Heart left ventricle (tissue), 16 donors: ENCODE results near the gene LRRC14B. TPM values are rescaled to one million over a fixed set of nuclear protein-coding genes. Genes with fewer than 3 reads are reported as not detected.

Experiments used
- ATAC-seq, 4 donors: fragments of 200-7000 bp; cut with Tn5 transposase; one replicate each; pipeline ENCODE4 v1.9.1; 2020 to 2022; ENCODE audit warnings: moderate library complexity in 4 of 4, mild to moderate bottlenecking in 3 of 4, moderate number of reproducible peaks in 1 of 4
- DNase-seq, 5 donors: peaks; one replicate each; pipeline ENCODE4 v3.0.0-alpha.2; 2020
- H3K27ac ChIP-seq, 12 donors: fragments of 200-600 bp; sonication (generic) in 4 of 12; one replicate each; pipeline versions ENCODE4 v1.5.0 to v1.8.0; 2016 to 2022; ENCODE audit warnings: mild to moderate bottlenecking in 2 of 12
- H3K27me3 ChIP-seq, 9 donors: fragments of 200-600 bp; sonication (generic) in 2 of 9; one replicate each; pipeline versions ENCODE4 v1.5.1 to v1.8.0; 2016 to 2022; ENCODE audit warnings: mild to moderate bottlenecking in 3 of 9
- H3K36me3 ChIP-seq, 9 donors: fragments of 200-600 bp; sonication (generic) in 2 of 9; one replicate each; pipeline versions ENCODE4 v1.5.0 to v1.8.0; 2018 to 2022; ENCODE audit warnings: mild to moderate bottlenecking in 2 of 9
- H3K4me1 ChIP-seq, 12 donors: fragments of 200-600 bp; sonication (generic) in 4 of 12; one replicate each; pipeline versions ENCODE4 v1.5.0 to v1.8.0; 2016 to 2022; ENCODE audit warnings: mild to moderate bottlenecking in 3 of 12
- H3K4me3 ChIP-seq, 12 donors: fragments of 200-600 bp; sonication (generic) in 4 of 12; one replicate each; pipeline versions ENCODE4 v1.5.0 to v1.8.0; 2017 to 2022; ENCODE audit warnings: mild to moderate bottlenecking in 9 of 12, moderate library complexity in 4 of 12
- H3K9me3 ChIP-seq, 12 donors: fragments of 200-600 bp; sonication (generic) in 4 of 12; one replicate each; pipeline versions ENCODE4 v1.5.0 to v1.8.0; 2016 to 2022; ENCODE audit warnings: mild to moderate bottlenecking in 1 of 12
- CTCF ChIP-seq, 12 donors: fragments of 200-600 bp; sonication (generic) in 4 of 12; IDR thresholded peaks; one replicate each; pipeline versions ENCODE4 v1.5.0 to v1.8.0; 2018 to 2022; ENCODE audit warnings: antibody characterized with exemption in 12 of 12, mild to moderate bottlenecking in 5 of 12
- POLR2A ChIP-seq, 2 donors: fragments of 450-650 bp; IDR thresholded peaks; one replicate each; pipeline ENCODE4 v1.6.1; 2017; ENCODE audit warnings: antibody characterized with exemption in 2 of 2, mild to moderate bottlenecking in 2 of 2, moderate library complexity in 2 of 2
- WGBS, 4 donors: extraction: QIAGEN DNeasy Blood & Tissue Kit in 2 of 4; methylation state at CpG; one replicate each; pipeline versions ENCODE4 v1.1.5 to v1.1.7; 2013 to 2018; 5-methylcytosine and 5-hydroxymethylcytosine counted together
- intact Hi-C, 10 donors: fragments of 100-400 bp; cut with DNase I; formaldehyde crosslinking; loops; one replicate each; pipeline versions ENCODE4 v1.11.1 to v1.14.2; 2022
- polyA plus RNA-seq, 2 donors: library from polyadenylated mRNA; stranded (reverse); fragments of 200-250 nt; gene quantifications; one replicate each; pipeline ENCODE4 v1.2.3, GENCODE V29; 2013
- total RNA-seq, 9 donors: library from RNA; depleted of rRNA in 2 of 9; stranded (reverse); fragments of >200 nt in 2 of 9; fragmentation: NEBNext Ultra II Directional in 3 of 9; extraction: Animal tissue kit (Norgen Biotek cat#: 25700) in 3 of 9; gene quantifications; one replicate each; pipeline versions ENCODE4 v1.1.0 to v1.2.4, GENCODE V29; 2016 to 2023
- donor health status: ischemic (EF 13 %, LVEDD 7.1; RV severe dilation, severe dysfunction).
- donor health status: healthy with polysubstance abuse.
- donor health status: DM: no; HTN: yes; CAD: no.
- donor health status: DM: no; HTN: no; CAD: no.
- donor health status: ischemic (EF 25% LVEDD 6.9; RV normal size, moderate dysfunction).
- donor health status: ischemic (EF 25% LVEDD 5.7; RV mildly dilated, moderate dysfunction).
- donor health status: healthy.
- donor health status: DM: yes; HTN: yes; CAD: no.
- donor health status: ischemic (EF 35%, LVEDD 5.7; RV mildly dilated, moderate dysfunction).
- donor health status: nonischemic (EF 11% LVEDD 7.7; RV severe dilation, severe dysfunction).
- donor health status: DM: yes; HTN: yes; CAD: no.
- donor health status: PGD.
- donor health status: ischemic (EF 29% LVEDD 5.4; RV normal size, mild dysfunction).
- donor health status: nonischemic (EF 23%, LVEDD 6.1; RV moderate dilation, normal function).

LRRC14B gene
- total and polyA plus RNA-seq, 11 donors, result 6.1 to 133 (median 40.3) TPM

GRCh38 chr5:184471-184870, 6.8 kb upstream of the LRRC14B start:
- Histone ChIP-seq H3K4me1 (peaks cover 0 to 21% (median 13%) of the 10 kb centered on the region in 12 donors), H3K27ac (no peak overlapping the region), H3K27me3 (no peaks in the 10 kb centered on the region), H3K4me3 (no peak overlapping the region), H3K36me3 (no peaks in the 10 kb centered on the region), H3K9me3 (no peaks in the 10 kb centered on the region)
- ATAC-seq (no peak), DNase-seq (peak in 1 of 5 donors; percentile 1)
- intact Hi-C loops, result loop anchor here in 1 of 10 donors (5.0 kb wide), 1 partner anchor 128 kb away; no protein-coding TSS in a partner anchor
- 77 to 87% (median 84%) methylated on average over 7 of the region's 7 CpGs for WGBS, 4 donors
- TF ChIP-seq CTCF (IDR thresholded peaks at IDR 0.05) (no peak), POLR2A (IDR thresholded peaks at IDR 0.05) (no peak)

GRCh38 chr5:185095-186070, 5.9 kb upstream of the LRRC14B start:
- intact Hi-C loops, result no loop called here
- ATAC-seq, result no peak
- DNase-seq, result peak in 2 of 5 donors; percentile 20 to 21

GRCh38 chr5:186091-187041, 4.9 kb upstream of the LRRC14B start:
- Histone ChIP-seq H3K4me3 (no peak overlapping the region), H3K27me3 (peaks cover 0 to 4% (median 0%) of the 10 kb centered on the region in 9 donors), H3K27ac (no peak overlapping the region), H3K9me3 (no peaks in the 10 kb centered on the region), H3K4me1 (peaks cover 0 to 36% (median 17%) of the 10 kb centered on the region in 12 donors), H3K36me3 (no peaks in the 10 kb centered on the region)
- no peak for TF ChIP-seq CTCF (IDR thresholded peaks at IDR 0.05)
- peak in 2 of 5 donors; percentile 22 to 25 for DNase-seq
- intact Hi-C loops, result no loop called here
- no peak for ATAC-seq
- 74 to 87% (median 82%) methylated on average over 20 to 28 of the region's 28 CpGs for WGBS, 4 donors

More at GRCh38 chr5:185095-186070, 5.9 kb upstream of the LRRC14B start:
- whole genome bisulfite sequencing, 4 donors, result 80 to 89% (median 82%) methylated on average over 19 to 21 of the region's 21 CpGs
- Histone ChIP-seq H3K9me3 (no peaks in the 10 kb centered on the region), H3K4me3 (no peak overlapping the region), H3K27ac (peak overlapping the region in 1 of 12 donors; percentile 17), H3K27me3 (no peaks in the 10 kb centered on the region), H3K4me1 (peaks cover 0 to 28% (median 14%) of the 10 kb centered on the region in 12 donors), H3K36me3 (no peaks in the 10 kb centered on the region)
- TF ChIP-seq CTCF (IDR thresholded peaks at IDR 0.05), result no peak
- no peak for TF ChIP-seq POLR2A (IDR thresholded peaks at IDR 0.05)
